Gastrocnemius medialis (tissue), 4 donors: ENCODE measurements around the gene CENPE. TPM values are rescaled to one million over a fixed set of nuclear protein-coding genes. Genes with fewer than 3 reads are reported as not detected.

Source experiments
- ATAC-seq, 2 donors: fragments of 150-250 bp; one replicate each; pipeline ENCODE4 v1.9.1; 2016
- DNase-seq, 2 donors: peaks; one replicate each; pipeline ENCODE4 v3.0.0-alpha.2; 2019
- H3K27ac ChIP-seq, 4 donors: fragments of 200-600 bp; sonication (generic); 1 replicate in 1 of 4; 2 replicates in 3 of 4; pipeline ENCODE4 v1.5.1; 2016 to 2018; ENCODE audit warnings: mild to moderate bottlenecking in 2 of 4, moderate library complexity in 1 of 4
- H3K27me3 ChIP-seq, 3 donors: fragments of 200-600 bp; sonication (generic) in 2 of 3; 1 replicate in 1 of 3; 2 replicates in 2 of 3; pipeline versions ENCODE4 v1.5.1 to v1.6.0; 2016 to 2019; ENCODE audit warnings: mild to moderate bottlenecking in 1 of 3, moderate library complexity in 1 of 3
- H3K36me3 ChIP-seq, 2 donors: fragments of 200-600 bp; sonication (generic) in 1 of 2; one replicate each; pipeline ENCODE4 v1.5.1; 2017 to 2018
- H3K4me1 ChIP-seq, 2 donors: fragments of 200-600 bp; sonication (generic) in 1 of 2; one replicate each; pipeline ENCODE4 v1.5.1; 2016 to 2017; ENCODE audit warnings: mild to moderate bottlenecking in 2 of 2
- H3K4me3 ChIP-seq, 4 donors: fragments of 200-600 bp; sonication (generic) in 3 of 4; 1 replicate in 1 of 4; 2 replicates in 3 of 4; pipeline ENCODE4 v1.5.1; 2016 to 2019; ENCODE audit warnings: mild to moderate bottlenecking in 2 of 4
- H3K9me3 ChIP-seq, 3 donors: fragments of 200-600 bp; sonication (generic) in 2 of 3; 1 replicate in 1 of 3; 2 replicates in 2 of 3; pipeline ENCODE4 v1.5.1; 2016 to 2019
- CTCF ChIP-seq, 5 experiments: fragments of 450-650 bp in 3 of 5; fragments of 200-600 bp in 2 of 5; sonication (generic) in 2 of 5; IDR thresholded peaks in 4 of 5; conservative IDR thresholded peaks in 1 of 5; 1 replicate in 4 of 5; 2 replicates in 1 of 5; pipeline ENCODE4 v1.5.1; 2016 to 2019; ENCODE audit warnings: antibody characterized with exemption in 5 of 5, mild to moderate bottlenecking in 3 of 5, moderate library complexity in 3 of 5
- POLR2A ChIP-seq, 2 donors: fragments of 450-650 bp; IDR thresholded peaks; one replicate each; pipeline ENCODE4 v1.6.1; 2017; ENCODE audit warnings: antibody characterized with exemption in 2 of 2, mild to moderate bottlenecking in 2 of 2, moderate library complexity in 2 of 2
- in situ Hi-C, 4 donors: fragments of 200-750 bp; cut with MboI; loops; one replicate each; pipeline versions ENCODE4 v1.15.0 to v1.8.0; 2017; ENCODE audit warnings: low sequenced_read_pairs in 4 of 4
- intact Hi-C: fragments of 100-400 bp; cut with DNase I; formaldehyde crosslinking; loops from one replicate; pipeline ENCODE4 v1.15.1; 2023; ENCODE audit warnings: low total_unique reads
- total RNA-seq, 4 donors: library from RNA; depleted of rRNA; stranded (reverse); fragments of >200 nt; gene quantifications; one replicate each; pipeline versions ENCODE4 v1.1.0 to v1.2.3, GENCODE V29; 2016

The CENPE gene
- total RNA-seq, 4 donors from 2014 or later: 0.15 to 0.63 (median 0.18) TPM

GRCh38 chr4:103099691-103100392, 98.3 kb downstream of the CENPE start, which contains the start of gene BDH2:
Gene BDH2, minus strand, starts transcription at chr4:103099834. Its CDS starts 3,580 bp downstream, at chr4:103096254.
- intact Hi-C loops (loop anchor here (1.0 to 5.0 kb wide), 8 partner anchors 23 to 653 kb away; partner anchors contain the start of genes CISD2, NFKB1, SLC9B2 and UBE2D3), in situ Hi-C loops (loop anchor here (10.0 kb wide), 4 partner anchors 55 to 665 kb away; no protein-coding TSS in a partner anchor)
- peak; percentile 54 to 66 for DNase-seq
- Histone ChIP-seq H3K9me3 (no peaks in the 10 kb centered on the region), H3K4me3 (peak within 1 kb of the TSS; percentile 55 to 62 (median 58)), H3K27me3 (no peaks in the 10 kb centered on the region), H3K4me1 (peaks cover 14 to 19% of the 10 kb centered on the region in 2 donors), H3K27ac (peak within 1 kb of the TSS; percentile 66 to 77 (median 73)), H3K36me3 (no peaks in the 10 kb centered on the region)
- ATAC-seq: peak; percentile 100
- TF ChIP-seq CTCF (IDR thresholded peaks at IDR 0.05 in 4 of 5, conservative IDR thresholded peaks at IDR 0.05 in 1 of 5): peak; percentile 75 to 82 (median 79)
- peak in 1 of 2 donors; percentile 28 for TF ChIP-seq POLR2A (IDR thresholded peaks at IDR 0.05)

- no peaks in the 10 kb centered on the region for H3K36me3 ChIP-seq
- no peak for TF ChIP-seq POLR2A (IDR thresholded peaks at IDR 0.05)
- no peak for TF ChIP-seq CTCF (IDR thresholded peaks at IDR 0.05 in 4 of 5, conservative IDR thresholded peaks at IDR 0.05 in 1 of 5)
- in situ Hi-C loops: loop anchor here in 3 of 4 donors (10.0 kb wide), 4 partner anchors 54 to 664 kb away; no protein-coding TSS in a partner anchor
Measured at GRCh38 chr4:103098756-103099440, 99.2 kb downstream of the CENPE start.

GRCh38 chr4:103098341-103098740, 99.8 kb downstream of the CENPE start:
- in situ Hi-C loops (loop anchor here in 3 of 4 donors (10.0 kb wide), 4 partner anchors 54 to 664 kb away; no protein-coding TSS in a partner anchor), intact Hi-C loops (loop anchor here (2.0 to 5.0 kb wide), 7 partner anchors 22 to 651 kb away; partner anchors contain the start of genes CISD2, NFKB1, SLC9B2 and UBE2D3)
- Histone ChIP-seq H3K36me3 (no peaks in the 10 kb centered on the region), H3K27me3 (no peaks in the 10 kb centered on the region), H3K4me3 (peak overlapping the region in 3 of 4 donors; percentile 55 to 62 (median 61)), H3K4me1 (peaks cover 14 to 19% of the 10 kb centered on the region in 2 donors), H3K9me3 (no peaks in the 10 kb centered on the region), H3K27ac (peak overlapping the region in 1 of 4 donors; percentile 66)
- no peak for DNase-seq
- no peak for ATAC-seq
- no peak for TF ChIP-seq CTCF (IDR thresholded peaks at IDR 0.05 in 4 of 5, conservative IDR thresholded peaks at IDR 0.05 in 1 of 5)
- TF ChIP-seq POLR2A (IDR thresholded peaks at IDR 0.05): no peak

More at GRCh38 chr4:103098756-103099440, 99.2 kb downstream of the CENPE start:
- ATAC-seq: peak in 1 of 2 donors; percentile 30
- intact Hi-C loops: loop anchor here (1.0 to 5.0 kb wide), 8 partner anchors 22 to 652 kb away; partner anchors contain the start of genes CISD2, NFKB1, SLC9B2 and UBE2D3
- H3K9me3 ChIP-seq: no peaks in the 10 kb centered on the region
- peak overlapping the region; percentile 55 to 62 (median 58) for H3K4me3 ChIP-seq
- H3K27me3 ChIP-seq: no peaks in the 10 kb centered on the region
- peaks cover 14 to 19% of the 10 kb centered on the region in 2 donors for H3K4me1 ChIP-seq
- DNase-seq: no peak
- H3K27ac ChIP-seq: peak overlapping the region; percentile 66 to 77 (median 73)

GRCh38 chr4:103097112-103097511, 101.0 kb downstream of the CENPE start:
- no peak for ATAC-seq
- TF ChIP-seq POLR2A (IDR thresholded peaks at IDR 0.05) (no peak), CTCF (IDR thresholded peaks at IDR 0.05 in 4 of 5, conservative IDR thresholded peaks at IDR 0.05 in 1 of 5) (no peak)
- in situ Hi-C loops: loop anchor here in 3 of 4 donors (10.0 kb wide), 4 partner anchors 52 to 662 kb away; no protein-coding TSS in a partner anchor
- no peak overlapping the region for H3K4me3 ChIP-seq
- no peak overlapping the region for H3K27ac ChIP-seq
- intact Hi-C loops: loop anchor here (5.0 kb wide), 4 partner anchors 230 to 650 kb away; partner anchors contain the start of genes CISD2, NFKB1 and UBE2D3
- H3K27me3 ChIP-seq: no peaks in the 10 kb centered on the region
- H3K9me3 ChIP-seq: no peaks in the 10 kb centered on the region
- no peaks in the 10 kb centered on the region for H3K36me3 ChIP-seq
- no peak for DNase-seq
- H3K4me1 ChIP-seq: peaks cover 14 to 19% of the 10 kb centered on the region in 2 donors
